Measurements from ENCODE around the gene WNT2B. TPM values are rescaled to one million over a fixed set of nuclear protein-coding genes. Genes with fewer than 3 reads are reported as not detected.

WNT2B gene
- total and polyA plus RNA-seq, 9 of the 15 experiments (the other 6 are each of a cell fraction or from before 2014, with no cell fraction given) = 0.02 to 0.06 (median 0.04) TPM; not detected in 3

- no peak for TF ChIP-seq FOXO4 (CRISPR knock-in tag; IDR thresholded peaks at IDR 0.05)
- TF ChIP-seq ZNF77 (CRISPR knock-in tag; IDR thresholded peaks at IDR 0.05) = no peak
- peak; percentile 91 for TF ChIP-seq NFIC (IDR thresholded peaks at IDR 0.05)
- no peak for TF ChIP-seq ZBTB7A (IDR thresholded peaks at IDR 0.05; ENCODE audit: borderline replicate concordance, control insufficient read depth, low read depth, low read length)
- no peak for TF ChIP-seq ZNF764 (CRISPR knock-in tag; IDR thresholded peaks at IDR 0.05; ENCODE audit: low read depth)
- TF ChIP-seq THRAP3 (IDR thresholded peaks at IDR 0.05; ENCODE audit: borderline replicate concordance) = no peak
- TF ChIP-seq GATAD2A (IDR thresholded peaks at IDR 0.05) = no peak
- TF ChIP-seq CBFB (CRISPR knock-in tag; IDR thresholded peaks at IDR 0.05) = peak; percentile 55; the same call in 1 of the 2 replicates
- TF ChIP-seq USF1 (CRISPR knock-in tag; IDR thresholded peaks at IDR 0.05) = peak; percentile 74
- TF ChIP-seq PRMT5 (CRISPR knock-in tag; IDR thresholded peaks at IDR 0.05) = no peak
- TF ChIP-seq ZNF398 (CRISPR knock-in tag; IDR thresholded peaks at IDR 0.05) = no peak
- no peak for TF ChIP-seq PTTG1 (tag; IDR thresholded peaks at IDR 0.05; ENCODE audit: low read depth)
- no peak for TF ChIP-seq ZNF408 (CRISPR knock-in tag; IDR thresholded peaks at IDR 0.05; ENCODE audit: low read depth)
- peak; percentile 26 to 78; a peak in 2 of 4 replicates for TF ChIP-seq TEAD1 (CRISPR knock-in tag; IDR thresholded peaks at IDR 0.05)
- TF ChIP-seq LCOR (CRISPR knock-in tag; IDR thresholded peaks at IDR 0.05) = peak; percentile 77; the same call in 1 of the 2 replicates
- no peak for TF ChIP-seq KDM1A (IDR thresholded peaks at IDR 0.05)
- TF ChIP-seq BRD4 (IDR thresholded peaks at IDR 0.05) = no peak
- TF ChIP-seq ZNF740 (CRISPR knock-in tag; IDR thresholded peaks at IDR 0.05) = peak; percentile 71
- TF ChIP-seq ZNF740 (tag; IDR thresholded peaks at IDR 0.05) = no peak
- TF ChIP-seq POLR2AphosphoS2 (IDR thresholded peaks at IDR 0.05; ENCODE audit: low read length) = no peak
- peak; percentile 46 for TF ChIP-seq NEUROD1 (IDR thresholded peaks at IDR 0.05; ENCODE audit: borderline replicate concordance, low read depth, low read length, partially characterized antibody)
Measured at GRCh38 chr1:112466078-112466660, 42.6 kb upstream of the WNT2B start (continued).

Data from K562 (cell line).